Measurements from ENCODE around the gene SLC4A8. TPM values are rescaled to one million over a fixed set of nuclear protein-coding genes. Genes with fewer than 3 reads are reported as not detected.

SLC4A8 gene
- total and polyA plus RNA-seq, 9 of the 15 experiments (the other 6 are each of a cell fraction or from before 2014, with no cell fraction given): 0.04 to 1.5 (median 0.12) TPM; not detected in 2

GRCh38 chr12:51377099-51377984, 47.3 kb upstream of the SLC4A8 start:
- Histone ChIP-seq H3K9me1 (ENCODE audit: control insufficient read depth, insufficient read depth, low read length) (no peaks in the 10 kb centered on the region), H2AFZ (ENCODE audit: low read depth, low read length) (no peak overlapping the region), H3K4me3 (no peak overlapping the region), H3K4me2 (ENCODE audit: insufficient read depth, low read length) (no peak overlapping the region), H3K27me3 (ENCODE audit: control insufficient read depth in 2 of 2, insufficient read depth in 2 of 2, low read length in 2 of 2) (no peaks in the 10 kb centered on the region), H4K20me1 (replicated peaks; ENCODE audit: control insufficient read depth, insufficient read depth, low read length) (no peaks in the 10 kb centered on the region), H3K79me2 (ENCODE audit: control insufficient read depth, insufficient read depth, low read length) (no peaks in the 10 kb centered on the region), H3K27ac (ENCODE audit: extremely low read depth, low read depth, low read length) (no peak overlapping the region), H3K9me3 (replicated peaks; ENCODE audit: control insufficient read depth, insufficient read depth, low read depth, low read length) (no peaks in the 10 kb centered on the region), H3K36me3 (ENCODE audit: control insufficient read depth, insufficient read depth, low read length) (no peaks in the 10 kb centered on the region), H3K9ac (ENCODE audit: insufficient read depth in 1 of 2, low read depth in 2 of 2, low read length in 2 of 2) (no peak overlapping the region), H3K4me1 (replicated peaks in 1 of 2; ENCODE audit: control insufficient read depth in 2 of 2, insufficient read depth in 2 of 2, low read length in 2 of 2) (peaks cover 0 to 3% of the 10 kb centered on the region in 2 experiments; a peak in 2 of 5 replicates)
- WGBS (ENCODE audit: insufficient coverage, low coverage, missing lambda C conversion rate): 66% methylated on average over 11 of the region's 11 CpGs
- no peak for DNase-seq (ENCODE audit: extremely low read depth in 1 of 4, low spot score in 3 of 4)
- ChIA-PET CTCF (ENCODE audit: low intra/inter-chr PET ratio) (no interaction called here), POLR2A (interaction anchor here (1.0 to 1.1 kb wide), 2 partner anchors 18 to 21 kb away, joined by 3 to 4 read pairs; no protein-coding TSS in a partner anchor)
- in situ Hi-C loops (cut with MboI): no loop called here
- intact Hi-C loops (cut with micrococcal nuclease): no loop called here
- ATAC-seq: peak; percentile 63; the same call in 2 of the 3 replicates
- FAIRE-seq: no peak
- BruUV-seq (replicated peaks): no TSS peak
- no peak for TF ChIP-seq SMAD4 (CRISPR knock-in tag; conservative IDR thresholded peaks at IDR 0.05)
- peak in 1 of 2 experiments; percentile 17; a peak in 1 of 4 replicates for TF ChIP-seq RAD21 (CRISPR knock-in tag; conservative IDR thresholded peaks at IDR 0.05 in 1 of 2, IDR thresholded peaks at IDR 0.05 in 1 of 2)
- no peak for TF ChIP-seq EZH2 (IDR thresholded peaks at IDR 0.05; ENCODE audit: borderline replicate concordance, low read depth, low read length)
- no peak for TF ChIP-seq RB1 (IDR thresholded peaks at IDR 0.05; ENCODE audit: low read depth)
- no peak for TF ChIP-seq MAFF (IDR thresholded peaks at IDR 0.05; ENCODE audit: low read length)
- no peak for TF ChIP-seq PTRF (tag; IDR thresholded peaks at IDR 0.05)
- no peak for TF ChIP-seq TRIM24 (IDR thresholded peaks at IDR 0.05)
- no peak for TF ChIP-seq BHLHE40 (IDR thresholded peaks at IDR 0.05; ENCODE audit: low read length)
- peak in 2 of 3 experiments; percentile 32 to 43; a peak in 2 of 6 replicates for TF ChIP-seq CTCF (IDR thresholded peaks at IDR 0.05 in 2 of 3, conservative IDR thresholded peaks at IDR 0.05 in 1 of 3; ENCODE audit: insufficient read depth in 2 of 3, low read depth in 1 of 3, low read length in 3 of 3)
- no peak for TF ChIP-seq NR2C1 (IDR thresholded peaks at IDR 0.05)
- TF ChIP-seq NR2C1 (tag; IDR thresholded peaks at IDR 0.05): no peak
- no peak for TF ChIP-seq HDGF (IDR thresholded peaks at IDR 0.05)
- TF ChIP-seq HMBOX1 (IDR thresholded peaks at IDR 0.05): no peak
- TF ChIP-seq DEAF1 (CRISPR knock-in tag; IDR thresholded peaks at IDR 0.05): no peak
- no peak for TF ChIP-seq NR3C1 (CRISPR knock-in tag; IDR thresholded peaks at IDR 0.05)
- TF ChIP-seq RBM15 (IDR thresholded peaks at IDR 0.05; ENCODE audit: insufficient read depth, low read length): no peak
- TF ChIP-seq USF1 (CRISPR knock-in tag; IDR thresholded peaks at IDR 0.05): no peak

Data from K562 (cell line).